ENCODE data around the gene MGRN1.

DNA sequence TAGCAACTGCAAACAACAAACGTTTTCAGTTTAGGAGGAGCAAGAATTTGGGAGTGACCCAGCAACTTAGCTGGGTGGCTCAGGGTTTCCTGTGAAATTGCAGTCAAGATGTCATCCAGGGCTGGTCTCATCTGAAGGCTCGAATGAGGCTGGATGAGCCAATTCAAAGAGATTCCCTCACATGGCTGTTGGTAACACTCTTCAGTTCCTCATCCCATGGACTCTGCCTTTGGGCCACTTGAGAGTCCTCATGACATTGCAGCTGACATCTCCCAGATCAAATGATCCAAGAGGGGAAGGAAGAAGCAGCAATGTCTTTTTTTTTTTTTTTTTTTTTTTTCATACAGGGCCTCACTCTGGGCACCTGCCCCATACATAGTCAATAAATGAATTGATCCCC, 36.2 kb upstream of the MGRN1 start:
- TF ChIP-seq, protein P1, sequence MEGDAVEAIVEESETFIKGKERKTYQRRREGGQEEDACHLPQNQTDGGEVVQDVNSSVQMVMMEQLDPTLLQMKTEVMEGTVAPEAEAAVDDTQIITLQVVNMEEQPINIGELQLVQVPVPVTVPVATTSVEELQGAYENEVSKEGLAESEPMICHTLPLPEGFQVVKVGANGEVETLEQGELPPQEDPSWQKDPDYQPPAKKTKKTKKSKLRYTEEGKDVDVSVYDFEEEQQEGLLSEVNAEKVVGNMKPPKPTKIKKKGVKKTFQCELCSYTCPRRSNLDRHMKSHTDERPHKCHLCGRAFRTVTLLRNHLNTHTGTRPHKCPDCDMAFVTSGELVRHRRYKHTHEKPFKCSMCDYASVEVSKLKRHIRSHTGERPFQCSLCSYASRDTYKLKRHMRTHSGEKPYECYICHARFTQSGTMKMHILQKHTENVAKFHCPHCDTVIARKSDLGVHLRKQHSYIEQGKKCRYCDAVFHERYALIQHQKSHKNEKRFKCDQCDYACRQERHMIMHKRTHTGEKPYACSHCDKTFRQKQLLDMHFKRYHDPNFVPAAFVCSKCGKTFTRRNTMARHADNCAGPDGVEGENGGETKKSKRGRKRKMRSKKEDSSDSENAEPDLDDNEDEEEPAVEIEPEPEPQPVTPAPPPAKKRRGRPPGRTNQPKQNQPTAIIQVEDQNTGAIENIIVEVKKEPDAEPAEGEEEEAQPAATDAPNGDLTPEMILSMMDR (IDR thresholded peaks at IDR 0.05; ENCODE audit: extremely low read depth in 1 of 2, insufficient read depth in 1 of 2, low read depth in 1 of 2, low read length in 2 of 2) = no peak
- no peak for TF ChIP-seq EZH2 (IDR thresholded peaks at IDR 0.05; ENCODE audit: borderline replicate concordance, low read depth, low read length, severe bottlenecking)
- no peak for TF ChIP-seq POLR2A (IDR thresholded peaks at IDR 0.05; ENCODE audit: low read depth, low read length)

Measured in endothelial cell of umbilical vein (primary cell).